Calu3 (cell line): ENCODE data around the gene LMAN1L. TPM values are rescaled to one million over a fixed set of nuclear protein-coding genes. Genes with fewer than 3 reads are reported as not detected.

Source experiments
- BruUV-seq: library from RNA; stranded (reverse); fragments of 400-500 nt; replicated peaks from 2 replicates; lab custom pipeline; 2021; lab: Mats Ljungman, UMichigan
- CTCF ChIA-PET: fragments of 300-600 bp; sonication (Branson Sonifier 250); formaldehyde crosslinking; loops from one replicate; lab custom pipeline; 2022; ENCODE audit warnings: antibody characterized with exemption; lab: Charles Lee
- DNase-seq: peaks from one replicate; pipeline ENCODE4 v3.0.0; 2022
- H3K27ac Mint-ChIP-seq: one replicate; pipeline ENCODE4 v1.8.0; 2022; ENCODE audit warnings: mixed read lengths; ENCODE audit not compliant: unreplicated experiment
- H3K27me3 Mint-ChIP-seq: one replicate; pipeline ENCODE4 v1.8.0; 2022; ENCODE audit warnings: mixed read lengths; ENCODE audit not compliant: unreplicated experiment
- H3K36me3 Mint-ChIP-seq: one replicate; pipeline ENCODE4 v1.8.0; 2022; ENCODE audit warnings: mild to moderate bottlenecking, moderate library complexity, mixed read lengths; ENCODE audit not compliant: insufficient read depth, unreplicated experiment
- H3K4me1 Mint-ChIP-seq: one replicate; pipeline ENCODE4 v1.8.0; 2022; ENCODE audit warnings: mild to moderate bottlenecking, low read depth, mixed read lengths; ENCODE audit not compliant: unreplicated experiment
- H3K4me3 Mint-ChIP-seq: one replicate; pipeline ENCODE4 v1.8.0; 2022; ENCODE audit warnings: mild to moderate bottlenecking, low read depth, moderate library complexity, mixed read lengths; ENCODE audit not compliant: unreplicated experiment
- H3K9me3 Mint-ChIP-seq: one replicate; pipeline ENCODE4 v1.8.0; 2022; ENCODE audit warnings: low read depth, mixed read lengths; ENCODE audit not compliant: unreplicated experiment
- CTCF ChIP-seq: fragments of 200-600 bp; IDR thresholded peaks from one replicate; pipeline ENCODE4 v1.8.0; 2022; ENCODE audit warnings: antibody characterized with exemption; ENCODE audit not compliant: unreplicated experiment
- intact Hi-C: fragments of 100-400 bp; cut with micrococcal nuclease; formaldehyde crosslinking; loops from one replicate; pipeline ENCODE4 v1.10.0; 2022; ENCODE audit not compliant: unreplicated experiment
- total RNA-seq: library from RNA; stranded (reverse); gene quantifications from 2 replicates; pipeline ENCODE4 v1.2.3, GENCODE V29; 2022

LMAN1L gene
- total RNA-seq, 1 experiment from 2014 or later: 0.35 TPM

- no TSS peak for BruUV-seq
- peaks cover 66% of the 10 kb centered on the region for H3K4me1 Mint-ChIP-seq
- H3K27ac Mint-ChIP-seq: no peak overlapping the region
- no peaks in the 10 kb centered on the region for H3K9me3 Mint-ChIP-seq
- H3K27me3 Mint-ChIP-seq: no peaks in the 10 kb centered on the region
- CTCF ChIA-PET: interaction anchor here (0.5 to 1.3 kb wide), 5 partner anchors 32 to 672 kb away, joined by 4 to 15 read pairs (median 5); no protein-coding TSS in a partner anchor
- intact Hi-C loops: no loop called here
- H3K36me3 Mint-ChIP-seq: peaks cover 54% of the 10 kb centered on the region
- TF ChIP-seq CTCF: no peak
- no peak for DNase-seq
- no peak overlapping the region for H3K4me3 Mint-ChIP-seq
These were observed 57.2 kb downstream of the LMAN1L start for GRCh38 chr15:74869726-74870407.

- H3K9me3 Mint-ChIP-seq: no peaks in the 10 kb centered on the region
- no TSS peak for BruUV-seq
- intact Hi-C loops: no loop called here
- peaks cover 54% of the 10 kb centered on the region for H3K36me3 Mint-ChIP-seq
- no peak for DNase-seq
- CTCF ChIA-PET: interaction anchor here (0.5 to 0.7 kb wide), 2 partner anchors 31 to 55 kb away, joined by 3 to 15 read pairs; no protein-coding TSS in a partner anchor
- TF ChIP-seq CTCF: no peak
- H3K27me3 Mint-ChIP-seq: no peaks in the 10 kb centered on the region
- no peak overlapping the region for H3K4me3 Mint-ChIP-seq
- H3K27ac Mint-ChIP-seq: no peak overlapping the region
- H3K4me1 Mint-ChIP-seq: peaks cover 59% of the 10 kb centered on the region
These were observed 58.0 kb downstream of the LMAN1L start for GRCh38 chr15:74870436-74871215.

GRCh38 chr15:74872702-74873035 lies 60.0 kb downstream of the LMAN1L start:
- Mint-ChIP-seq H3K4me3 (peak overlapping the region; percentile 92), H3K9me3 (no peaks in the 10 kb centered on the region), H3K4me1 (peaks cover 38% of the 10 kb centered on the region), H3K36me3 (peaks cover 43% of the 10 kb centered on the region), H3K27ac (peak overlapping the region; percentile 89), H3K27me3 (peaks cover 17% of the 10 kb centered on the region)
- intact Hi-C loops: no loop called here
- no TSS peak for BruUV-seq
- no peak for TF ChIP-seq CTCF
- no peak for DNase-seq
- CTCF ChIA-PET: interaction anchor here (0.6 to 1.2 kb wide), 3 partner anchors 12 to 692 kb away, joined by 3 to 4 read pairs (median 3); no protein-coding TSS in a partner anchor

GRCh38 chr15:74873036-74873755 lies 60.6 kb downstream of the LMAN1L start, which contains the start of gene SCAMP2:
Gene SCAMP2, minus strand, starts transcription at chr15:74873365. Its CDS starts 110 bp downstream, at chr15:74873255.
- BruUV-seq: no TSS peak
- peaks cover 17% of the 10 kb centered on the region for H3K27me3 Mint-ChIP-seq
- DNase-seq: peak; percentile 96
- no peaks in the 10 kb centered on the region for H3K9me3 Mint-ChIP-seq
- H3K27ac Mint-ChIP-seq: peak within 1 kb of the TSS; percentile 89
- H3K4me1 Mint-ChIP-seq: peaks cover 33% of the 10 kb centered on the region
- H3K36me3 Mint-ChIP-seq: peaks cover 38% of the 10 kb centered on the region
- CTCF ChIA-PET: interaction anchor here (0.5 to 1.2 kb wide), 5 partner anchors 11 to 693 kb away, joined by 3 to 6 read pairs (median 4); no protein-coding TSS in a partner anchor
- intact Hi-C loops: no loop called here
- peak within 1 kb of the TSS; percentile 92 for H3K4me3 Mint-ChIP-seq
- no peak for TF ChIP-seq CTCF
